ENCODE data around the gene EIF4G1.

GRCh38 chr3:184372296-184372821 lies 58.0 kb downstream of the EIF4G1 start:
- TF ChIP-seq POLR2AphosphoS5 (IDR thresholded peaks at IDR 0.05): no peak
- TF ChIP-seq CTCF (IDR thresholded peaks at IDR 0.05): no peak
- no peak for TF ChIP-seq POLR2A (IDR thresholded peaks at IDR 0.05)

Measured in sigmoid colon (tissue), 4 donors.